Adipocyte (in vitro differentiated cells): Measurements from ENCODE around the gene ATG4D.
"Not testable (repeated sequence)": the region's sequence is repeated elsewhere in the genome, so short reads cannot be mapped to it uniquely, and the experiment has no call there.

ENCODE experiments used
- DNase-seq: peaks from one replicate; pipeline ENCODE4 v3.0.0-alpha.2; 2015; ENCODE audit warnings: low read depth
- H3K27me3 ChIP-seq: replicated peaks from 2 replicates; pipeline ENCODE4 v1.7.0; 2013; ENCODE audit warnings: mild to moderate bottlenecking, low read length, moderate library complexity; ENCODE audit not compliant: control insufficient read depth, insufficient read depth
- H3K36me3 ChIP-seq: 2 replicates; pipeline ENCODE4 v1.7.0; 2013; ENCODE audit warnings: low read length, mild to moderate bottlenecking, moderate library complexity; ENCODE audit not compliant: control insufficient read depth, insufficient read depth, severe bottlenecking
- H3K4me1 ChIP-seq: 2 replicates; pipeline ENCODE4 v1.7.0; 2013; ENCODE audit warnings: mild to moderate bottlenecking, low read length, moderate library complexity; ENCODE audit not compliant: control insufficient read depth, insufficient read depth
- H3K4me3 ChIP-seq: 2 replicates; pipeline ENCODE4 v1.7.0; 2013; ENCODE audit warnings: mild to moderate bottlenecking, low read length, moderate library complexity
- H3K9ac ChIP-seq: 2 replicates; pipeline ENCODE4 v1.7.0; 2013; ENCODE audit warnings: mild to moderate bottlenecking, low read length, moderate library complexity
- H3K9me3 ChIP-seq: 2 replicates; pipeline ENCODE4 v1.7.0; 2013; ENCODE audit warnings: mild to moderate bottlenecking, low read length, moderate library complexity; ENCODE audit not compliant: control insufficient read depth

Gene ATG4D

GRCh38 chr19:10521461-10522171 is 22.1 kb upstream of the ATG4D start:
- H3K4me3 ChIP-seq: no peak overlapping the region
- H3K9me3 ChIP-seq: no peaks in the 10 kb centered on the region
- no peaks in the 10 kb centered on the region for H3K36me3 ChIP-seq
- peaks cover 11% of the 10 kb centered on the region for H3K4me1 ChIP-seq
- no peak overlapping the region for H3K9ac ChIP-seq
- no peak for DNase-seq
- H3K27me3 ChIP-seq: peaks cover 17% of the 10 kb centered on the region

DNA sequence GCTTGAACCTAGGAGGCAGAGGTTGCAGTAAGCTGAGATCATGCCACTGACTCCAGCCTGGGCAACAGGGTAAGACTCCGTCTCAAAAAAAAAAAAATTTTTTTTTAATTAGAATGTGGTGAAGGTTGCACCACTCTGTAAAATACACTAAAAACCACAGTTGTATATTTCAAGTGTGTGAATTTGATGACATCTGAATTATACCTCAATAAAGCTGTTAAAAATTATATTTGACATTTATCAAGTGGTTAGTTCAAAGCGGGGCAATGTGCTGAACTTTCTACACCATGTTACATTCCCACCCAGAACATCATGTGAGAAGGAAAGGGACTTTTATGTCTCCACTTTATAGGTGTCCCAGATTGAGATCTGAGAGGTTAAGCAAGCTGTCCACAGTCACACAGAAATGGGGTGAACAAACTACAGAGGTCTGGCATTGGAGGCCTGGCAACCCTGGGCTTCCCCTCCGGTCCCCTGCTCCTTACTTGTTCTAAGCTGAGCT is 20.5 kb upstream of the ATG4D start:
- no peak for DNase-seq
- Histone ChIP-seq H3K36me3 (no peaks in the 10 kb centered on the region), H3K9ac (no peak overlapping the region), H3K4me1 (peaks cover 7% of the 10 kb centered on the region), H3K4me3 (no peak overlapping the region), H3K27me3 (peaks cover 17% of the 10 kb centered on the region), H3K9me3 (no peaks in the 10 kb centered on the region)

DNA sequence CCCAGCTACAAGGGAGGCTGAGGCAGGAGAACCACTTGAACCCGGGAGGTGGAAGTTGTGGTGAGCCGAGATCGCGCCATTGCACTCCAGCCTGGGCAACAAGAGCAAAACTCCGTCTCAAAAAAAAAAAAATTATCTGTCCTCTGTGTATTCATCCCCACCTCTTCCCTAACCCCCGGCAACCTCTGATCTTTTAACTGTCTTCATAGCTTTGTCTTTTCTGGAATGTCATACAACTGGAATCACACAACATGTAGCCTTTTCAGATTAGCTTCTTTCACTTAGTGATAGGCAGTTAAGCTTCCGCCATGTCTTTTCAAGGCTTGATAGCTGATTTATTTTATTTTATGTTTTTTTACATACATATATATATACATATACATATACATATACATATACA is 18.1 kb upstream of the ATG4D start:
- Histone ChIP-seq H3K9me3 (no peaks in the 10 kb centered on the region), H3K36me3 (no peaks in the 10 kb centered on the region), H3K4me3 (no peak overlapping the region), H3K9ac (no peak overlapping the region), H3K27me3 (peaks cover 6% of the 10 kb centered on the region), H3K4me1 (no peaks in the 10 kb centered on the region)
- DNase-seq: no peak

- DNase-seq, H3K4me3 ChIP-seq, H3K27me3 ChIP-seq, H3K9ac ChIP-seq, H3K4me1 ChIP-seq, H3K36me3 ChIP-seq, H3K9me3 ChIP-seq: not testable (repeated sequence)
These were observed 16.8 kb upstream of the ATG4D start for GRCh38 chr19:10526887-10527286.

GRCh38 chr19:10532457-10532856 is 11.2 kb upstream of the ATG4D start:
- Histone ChIP-seq H3K9ac (no peak overlapping the region), H3K27me3 (peaks cover 9% of the 10 kb centered on the region), H3K9me3 (no peaks in the 10 kb centered on the region), H3K36me3 (no peaks in the 10 kb centered on the region), H3K4me3 (no peak overlapping the region), H3K4me1 (no peaks in the 10 kb centered on the region)
- no peak for DNase-seq

GRCh38 chr19:10533646-10534386 is 9.9 kb upstream of the ATG4D start:
- no peak overlapping the region for H3K9ac ChIP-seq
- H3K4me3 ChIP-seq: no peak overlapping the region
- H3K9me3 ChIP-seq: no peaks in the 10 kb centered on the region
- no peaks in the 10 kb centered on the region for H3K4me1 ChIP-seq
- H3K36me3 ChIP-seq: no peaks in the 10 kb centered on the region
- H3K27me3 ChIP-seq: peaks cover 19% of the 10 kb centered on the region
- peak; percentile 92 for DNase-seq

- Histone ChIP-seq H3K4me1 (no peaks in the 10 kb centered on the region), H3K36me3 (no peaks in the 10 kb centered on the region), H3K4me3 (no peak overlapping the region), H3K27me3 (peaks cover 22% of the 10 kb centered on the region), H3K9me3 (no peaks in the 10 kb centered on the region), H3K9ac (no peak overlapping the region)
- DNase-seq: no peak
These were observed 8.1 kb upstream of the ATG4D start for GRCh38 chr19:10535613-10536012.

GRCh38 chr19:10537668-10538067 is 6.0 kb upstream of the ATG4D start:
- Histone ChIP-seq H3K9me3 (no peaks in the 10 kb centered on the region), H3K4me3 (no peak overlapping the region), H3K4me1 (no peaks in the 10 kb centered on the region), H3K36me3 (no peaks in the 10 kb centered on the region), H3K9ac (no peak overlapping the region), H3K27me3 (peaks cover 22% of the 10 kb centered on the region)
- no peak for DNase-seq

- peaks cover 22% of the 10 kb centered on the region for H3K27me3 ChIP-seq
- H3K36me3 ChIP-seq: no peaks in the 10 kb centered on the region
- no peaks in the 10 kb centered on the region for H3K4me1 ChIP-seq
- H3K9me3 ChIP-seq: no peaks in the 10 kb centered on the region
- H3K9ac ChIP-seq: no peak overlapping the region
- DNase-seq: no peak
- no peak overlapping the region for H3K4me3 ChIP-seq
These were observed 5.3 kb upstream of the ATG4D start for GRCh38 chr19:10538204-10538983.

GRCh38 chr19:10539016-10539415 is 4.7 kb upstream of the ATG4D start:
- DNase-seq, H3K4me1 ChIP-seq, H3K36me3 ChIP-seq, H3K4me3 ChIP-seq, H3K9ac ChIP-seq, H3K9me3 ChIP-seq: not testable (repeated sequence)
- peaks cover 22% of the 10 kb centered on the region for H3K27me3 ChIP-seq

GRCh38 chr19:10543059-10543419 is 665 bp upstream of the ATG4D start:
- no peak overlapping the region for H3K9ac ChIP-seq
- peak overlapping the region; percentile 90 for H3K4me3 ChIP-seq
- peaks cover 8% of the 10 kb centered on the region for H3K4me1 ChIP-seq
- no peak for DNase-seq
- peaks cover 7% of the 10 kb centered on the region for H3K36me3 ChIP-seq
- peaks cover 9% of the 10 kb centered on the region for H3K27me3 ChIP-seq
- H3K9me3 ChIP-seq: no peaks in the 10 kb centered on the region
